Measurements from ENCODE around the gene COL5A2. TPM values are rescaled to one million over a fixed set of nuclear protein-coding genes. Genes with fewer than 3 reads are reported as not detected.
A peak's percentile ranks its signal among the peaks of the same experiment; 100 is the strongest.

COL5A2 gene
- total and polyA plus RNA-seq, 9 of the 15 experiments (the other 6 are each of a cell fraction or from before 2014, with no cell fraction given), result 0.01 to 0.54 (median 0.19) TPM

GRCh38 chr2:189142893-189143759 lies 36.4 kb downstream of the COL5A2 start:
- Histone ChIP-seq H4K20me1 (replicated peaks; ENCODE audit: control insufficient read depth, insufficient read depth, low read length) (no peaks in the 10 kb centered on the region), H3K4me1 (replicated peaks in 1 of 2; ENCODE audit: control insufficient read depth in 2 of 2, insufficient read depth in 2 of 2, low read length in 2 of 2) (no peaks in the 10 kb centered on the region), H3K9me3 (replicated peaks; ENCODE audit: control insufficient read depth, insufficient read depth, low read depth, low read length) (no peaks in the 10 kb centered on the region), H3K36me3 (ENCODE audit: control insufficient read depth, insufficient read depth, low read length) (no peaks in the 10 kb centered on the region), H3K79me2 (ENCODE audit: control insufficient read depth, insufficient read depth, low read length) (no peaks in the 10 kb centered on the region), H3K4me3 (no peak overlapping the region), H3K9me1 (ENCODE audit: control insufficient read depth, insufficient read depth, low read length) (no peaks in the 10 kb centered on the region), H2AFZ (ENCODE audit: low read depth, low read length) (no peak overlapping the region), H3K27ac (ENCODE audit: extremely low read depth, low read depth, low read length) (no peak overlapping the region), H3K9ac (ENCODE audit: insufficient read depth in 1 of 2, low read depth in 2 of 2, low read length in 2 of 2) (no peak overlapping the region), H3K4me2 (ENCODE audit: insufficient read depth, low read length) (no peak overlapping the region), H3K27me3 (ENCODE audit: control insufficient read depth in 2 of 2, insufficient read depth in 2 of 2, low read length in 2 of 2) (no peaks in the 10 kb centered on the region)
- FAIRE-seq, result peak; percentile 86
- BruUV-seq (replicated peaks), result no TSS peak
- ChIA-PET POLR2A (interaction anchor here (0.6 to 0.9 kb wide), 2 partner anchors 22 to 145 kb away, joined by 3 to 4 read pairs; no protein-coding TSS in a partner anchor), CTCF (ENCODE audit: low intra/inter-chr PET ratio) (interaction anchor here (0.5 to 1.4 kb wide), 3 partner anchors 145 to 355 kb away, joined by 3 to 9 read pairs (median 7); no protein-coding TSS in a partner anchor)
- peak; percentile 24 to 66 (median 32) for DNase-seq (ENCODE audit: extremely low read depth in 1 of 4, low spot score in 3 of 4)
- intact Hi-C loops (cut with micrococcal nuclease), result loop anchor here (1.0 to 5.0 kb wide), 3 partner anchors 145 to 269 kb away; no protein-coding TSS in a partner anchor
- ATAC-seq, result peak; percentile 96
- 26% methylated on average over 4 of the region's 4 CpGs for WGBS (ENCODE audit: insufficient coverage, low coverage, missing lambda C conversion rate)
- in situ Hi-C loops (cut with MboI), result no loop called here
- peak; percentile 40 for TF ChIP-seq CTCFL (IDR thresholded peaks at IDR 0.05; ENCODE audit: borderline replicate concordance, insufficient read depth, low read depth, low read length, poor library complexity, severe bottlenecking)
- no peak for TF ChIP-seq BRF1 (IDR thresholded peaks at IDR 0.05; ENCODE audit: borderline replicate concordance, extremely low read depth, insufficient read length)
- no peak for TF ChIP-seq CSDE1 (IDR thresholded peaks at IDR 0.05)
- TF ChIP-seq RAD51 (IDR thresholded peaks at IDR 0.05; ENCODE audit: borderline replicate concordance, low read depth), result no peak
- TF ChIP-seq SMC3 (conservative IDR thresholded peaks at IDR 0.05; ENCODE audit: insufficient read depth, low read depth, low read length), result peak; percentile 52
- TF ChIP-seq NBN (IDR thresholded peaks at IDR 0.05; ENCODE audit: low read depth), result no peak
- TF ChIP-seq RAD21 (CRISPR knock-in tag; conservative IDR thresholded peaks at IDR 0.05 in 1 of 2, IDR thresholded peaks at IDR 0.05 in 1 of 2), result peak; percentile 66 to 73
- no peak for TF ChIP-seq NR0B1 (IDR thresholded peaks at IDR 0.05; ENCODE audit: partially characterized antibody)
- TF ChIP-seq KLF16 (IDR thresholded peaks at IDR 0.05), result 0 out of 2 replicates have a peak, but pooled peaks have one; percentile 22
- TF ChIP-seq, protein P1, sequence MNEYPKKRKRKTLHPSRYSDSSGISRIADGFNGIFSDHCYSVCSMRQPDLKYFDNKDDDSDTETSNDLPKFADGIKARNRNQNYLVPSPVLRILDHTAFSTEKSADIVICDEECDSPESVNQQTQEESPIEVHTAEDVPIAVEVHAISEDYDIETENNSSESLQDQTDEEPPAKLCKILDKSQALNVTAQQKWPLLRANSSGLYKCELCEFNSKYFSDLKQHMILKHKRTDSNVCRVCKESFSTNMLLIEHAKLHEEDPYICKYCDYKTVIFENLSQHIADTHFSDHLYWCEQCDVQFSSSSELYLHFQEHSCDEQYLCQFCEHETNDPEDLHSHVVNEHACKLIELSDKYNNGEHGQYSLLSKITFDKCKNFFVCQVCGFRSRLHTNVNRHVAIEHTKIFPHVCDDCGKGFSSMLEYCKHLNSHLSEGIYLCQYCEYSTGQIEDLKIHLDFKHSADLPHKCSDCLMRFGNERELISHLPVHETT (CRISPR knock-in tag; conservative IDR thresholded peaks at IDR 0.05 in 1 of 2, IDR thresholded peaks at IDR 0.05 in 1 of 2), result no peak
- no peak for TF ChIP-seq PPARD (CRISPR knock-in tag; IDR thresholded peaks at IDR 0.05)
- TF ChIP-seq, protein P2, sequence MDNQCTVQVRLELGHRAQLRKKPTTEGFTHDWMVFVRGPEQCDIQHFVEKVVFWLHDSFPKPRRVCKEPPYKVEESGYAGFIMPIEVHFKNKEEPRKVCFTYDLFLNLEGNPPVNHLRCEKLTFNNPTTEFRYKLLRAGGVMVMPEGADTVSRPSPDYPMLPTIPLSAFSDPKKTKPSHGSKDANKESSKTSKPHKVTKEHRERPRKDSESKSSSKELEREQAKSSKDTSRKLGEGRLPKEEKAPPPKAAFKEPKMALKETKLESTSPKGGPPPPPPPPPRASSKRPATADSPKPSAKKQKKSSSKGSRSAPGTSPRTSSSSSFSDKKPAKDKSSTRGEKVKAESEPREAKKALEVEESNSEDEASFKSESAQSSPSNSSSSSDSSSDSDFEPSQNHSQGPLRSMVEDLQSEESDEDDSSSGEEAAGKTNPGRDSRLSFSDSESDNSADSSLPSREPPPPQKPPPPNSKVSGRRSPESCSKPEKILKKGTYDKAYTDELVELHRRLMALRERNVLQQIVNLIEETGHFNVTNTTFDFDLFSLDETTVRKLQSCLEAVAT (IDR thresholded peaks at IDR 0.05), result 0 out of 4 replicates have a peak, but pooled peaks of 1 of the 2 experiments have one; percentile 26
